HG03521 (cell line): ENCODE measurements around the gene GNA15.
"Not testable (repeated sequence)": the region's sequence is repeated elsewhere in the genome, so short reads cannot be mapped to it uniquely, and the experiment has no call there.

Experiments used
- ATAC-seq: cut with Tn5 transposase; IDR thresholded peaks from one replicate; pipeline ENCODE4 v1.9.1; 2021; ENCODE audit warnings: mild to moderate bottlenecking, moderate library complexity; ENCODE audit not compliant: unreplicated experiment

GNA15 gene

GRCh38 chr19:3148503-3148902 lies 12.7 kb downstream of the GNA15 start:
- no peak for ATAC-seq

DNA sequence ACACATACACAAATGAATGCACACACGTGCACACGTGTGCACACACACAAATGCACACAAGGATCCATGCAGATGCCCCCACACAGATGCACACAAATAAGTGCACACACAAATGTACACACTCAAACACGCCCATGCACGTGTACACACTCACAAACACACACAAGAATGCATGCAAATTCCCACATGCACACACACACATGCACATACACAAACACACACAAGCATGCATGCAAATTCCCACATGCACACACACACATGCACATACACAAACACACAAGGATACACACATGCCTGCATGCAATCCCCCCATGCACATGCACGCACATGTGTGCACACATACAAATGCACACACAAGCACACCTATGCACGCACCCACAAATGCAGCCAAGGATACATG lies 13.3 kb downstream of the GNA15 start:
- no peak for ATAC-seq

- ATAC-seq, result no peak
These were observed 14.0 kb downstream of the GNA15 start for GRCh38 chr19:3149526-3150505.

DNA sequence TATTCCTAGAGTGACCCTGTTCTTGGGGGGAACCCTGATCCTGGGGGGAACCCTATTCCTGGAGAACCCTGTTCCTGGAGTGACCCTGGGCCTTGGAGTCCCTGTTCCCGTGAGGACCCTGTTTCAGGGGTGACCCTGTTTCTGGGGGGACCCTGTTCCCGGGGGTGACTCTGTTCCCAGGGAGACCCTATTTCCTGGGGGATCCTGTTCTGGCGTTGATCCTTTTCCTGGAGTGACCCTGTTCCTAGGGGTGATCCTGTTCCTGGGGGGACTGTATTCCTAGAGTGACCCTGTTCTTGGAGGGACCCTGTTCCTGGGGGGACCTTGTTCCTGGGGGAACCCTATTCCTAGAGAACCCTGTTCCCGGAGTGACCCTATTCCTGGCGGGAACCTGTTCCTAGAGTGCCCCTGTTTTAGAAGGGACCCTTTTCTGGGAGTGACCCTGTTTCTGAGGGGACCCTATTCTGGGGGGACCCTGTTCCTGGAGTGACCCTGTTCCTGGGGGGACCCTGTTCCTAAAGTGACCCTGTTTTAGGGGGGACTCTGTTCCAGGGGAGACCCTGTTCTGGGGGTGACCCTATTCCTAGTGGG lies 15.0 kb downstream of the GNA15 start:
- no peak for ATAC-seq

DNA sequence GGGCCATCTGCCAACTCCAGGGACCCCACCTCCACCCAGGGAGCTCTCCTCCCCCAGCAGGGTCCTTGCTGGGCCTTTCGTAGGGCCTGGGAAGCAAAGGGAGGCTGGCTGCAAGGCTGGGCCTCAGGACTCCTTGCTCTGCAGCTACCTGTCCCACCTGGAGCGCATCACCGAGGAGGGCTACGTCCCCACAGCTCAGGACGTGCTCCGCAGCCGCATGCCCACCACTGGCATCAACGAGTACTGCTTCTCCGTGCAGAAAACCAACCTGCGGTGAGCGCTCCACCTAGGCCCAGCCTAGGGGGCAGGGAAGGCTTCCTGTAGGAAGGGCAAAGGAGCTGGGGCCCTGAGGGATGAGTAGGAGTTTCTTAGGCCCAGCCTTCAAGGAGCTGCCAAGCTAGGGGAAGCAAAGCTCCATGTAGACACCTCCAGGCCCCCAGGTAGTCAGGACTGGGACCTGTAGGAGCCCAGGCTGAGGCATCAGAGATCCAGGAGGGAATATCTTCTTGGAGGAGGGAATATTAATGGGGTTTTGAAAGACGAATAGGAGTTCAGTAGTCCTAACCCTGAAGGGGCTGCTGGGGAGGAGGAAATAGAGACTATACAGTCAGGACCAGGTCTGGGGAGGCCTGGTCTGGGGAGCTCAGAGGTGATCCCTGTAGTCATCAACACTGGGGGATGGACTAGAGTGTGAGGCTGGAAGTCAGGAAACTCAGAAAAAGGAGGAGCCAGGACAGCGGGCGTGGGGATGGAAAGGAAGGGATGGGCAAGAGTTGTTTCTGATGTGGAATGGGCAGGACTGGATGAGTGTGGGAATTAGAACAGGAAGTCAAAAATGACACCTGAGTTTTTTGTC lies 16.0 kb downstream of the GNA15 start:
- ATAC-seq, result no peak

- no peak for ATAC-seq
These were observed 16.6 kb downstream of the GNA15 start for GRCh38 chr19:3152419-3152780.

- ATAC-seq, result no peak
These were observed 17.7 kb downstream of the GNA15 start for GRCh38 chr19:3153286-3154230.

GRCh38 chr19:3154447-3154846 lies 18.6 kb downstream of the GNA15 start:
- ATAC-seq, result not testable (repeated sequence)

DNA sequence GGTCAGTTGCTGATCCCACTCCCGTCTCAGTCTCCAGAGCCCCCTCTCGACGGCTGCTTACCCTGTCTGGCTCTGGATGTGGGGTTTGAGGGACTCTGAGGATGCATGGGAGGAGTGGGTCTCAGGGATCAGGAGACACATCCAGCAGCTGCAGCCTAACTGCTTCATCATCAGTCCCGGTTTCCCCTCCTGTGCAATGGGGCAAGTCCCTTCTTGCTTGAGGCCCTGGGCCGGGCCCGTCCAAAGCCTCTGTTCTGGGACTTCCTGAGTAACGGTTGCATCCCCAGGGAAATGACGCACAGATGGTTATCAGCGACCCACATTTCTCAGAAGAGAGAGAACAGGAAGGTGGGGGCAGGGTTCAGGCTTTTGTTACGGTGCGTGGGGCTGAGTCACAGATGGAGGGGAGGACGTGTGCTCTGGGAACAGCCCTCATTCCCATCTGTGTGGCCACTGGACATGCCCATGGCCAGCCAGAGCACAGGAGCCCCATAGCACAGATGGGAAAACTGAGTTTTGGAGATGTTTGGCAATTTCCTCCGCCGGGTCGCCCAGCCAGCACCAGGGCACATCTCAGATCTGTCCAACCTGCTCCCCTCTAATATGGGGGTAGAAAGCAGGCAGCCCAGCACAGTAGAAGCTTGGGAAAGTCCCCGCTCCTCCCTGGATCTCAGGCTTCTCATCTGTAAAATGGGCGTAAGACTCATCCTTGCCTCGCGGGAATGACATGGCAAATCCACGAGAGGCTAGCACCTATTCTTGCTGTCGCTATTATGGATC lies 19.3 kb downstream of the GNA15 start:
- no peak for ATAC-seq

GRCh38 chr19:3157096-3157845 lies 21.4 kb downstream of the GNA15 start:
- ATAC-seq, result no peak

- ATAC-seq, result no peak
These were observed 23.7 kb downstream of the GNA15 start for GRCh38 chr19:3159565-3159964.

- ATAC-seq, result no peak
These were observed 24.4 kb downstream of the GNA15 start for GRCh38 chr19:3160219-3160618.

DNA sequence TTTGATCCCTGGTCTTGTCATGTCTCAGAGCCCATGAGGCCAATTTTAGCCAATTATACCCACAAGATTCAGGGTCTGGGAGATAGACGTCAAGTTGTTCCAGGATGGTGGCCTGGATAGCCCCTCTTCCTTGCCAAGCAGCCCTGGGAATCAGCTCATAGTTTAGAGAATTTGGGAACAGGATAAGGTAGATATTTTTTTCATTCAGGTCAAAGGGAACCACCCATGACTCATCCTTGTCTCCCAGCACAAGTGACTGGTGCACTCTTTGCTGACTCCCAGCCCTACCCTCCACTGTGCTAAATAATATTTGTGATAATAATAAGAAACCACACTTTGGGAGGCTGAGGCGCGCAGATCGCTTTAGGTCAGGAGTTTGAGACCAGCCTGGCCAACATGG lies 25.6 kb downstream of the GNA15 start:
- no peak for ATAC-seq

DNA sequence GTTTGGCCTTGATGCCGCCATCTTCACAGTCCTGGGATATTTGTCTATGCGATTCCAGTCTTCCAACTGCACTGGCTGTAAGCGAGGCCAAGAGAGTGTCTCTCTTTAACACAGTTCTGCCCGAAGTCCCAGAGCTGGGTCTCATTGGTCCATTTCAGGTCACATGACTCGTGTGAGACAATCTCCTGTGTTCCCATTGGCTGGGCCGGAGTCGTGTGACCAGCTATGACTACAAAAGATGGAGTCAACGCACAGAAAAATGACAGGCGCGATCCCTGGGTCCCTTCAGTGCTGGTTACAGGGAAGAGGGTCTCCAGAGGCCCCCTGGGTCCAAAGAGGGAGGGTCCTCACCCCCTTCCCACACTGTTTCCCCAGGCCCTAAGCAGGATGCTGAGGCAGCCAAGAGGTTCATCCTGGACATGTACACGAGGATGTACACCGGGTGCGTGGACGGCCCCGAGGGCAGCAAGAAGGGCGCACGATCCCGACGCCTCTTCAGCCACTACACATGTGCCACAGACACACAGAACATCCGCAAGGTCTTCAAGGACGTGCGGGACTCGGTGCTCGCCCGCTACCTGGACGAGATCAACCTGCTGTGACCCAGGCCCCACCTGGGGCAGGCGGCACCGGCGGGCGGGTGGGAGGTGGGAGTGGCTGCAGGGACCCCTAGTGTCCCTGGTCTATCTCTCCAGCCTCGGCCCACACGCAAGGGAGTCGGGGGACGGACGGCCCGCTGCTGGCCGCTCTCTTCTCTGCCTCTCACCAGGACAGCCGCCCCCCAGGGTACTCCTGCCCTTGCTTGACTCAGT lies 26.8 kb downstream of the GNA15 start:
- no peak for ATAC-seq

DNA sequence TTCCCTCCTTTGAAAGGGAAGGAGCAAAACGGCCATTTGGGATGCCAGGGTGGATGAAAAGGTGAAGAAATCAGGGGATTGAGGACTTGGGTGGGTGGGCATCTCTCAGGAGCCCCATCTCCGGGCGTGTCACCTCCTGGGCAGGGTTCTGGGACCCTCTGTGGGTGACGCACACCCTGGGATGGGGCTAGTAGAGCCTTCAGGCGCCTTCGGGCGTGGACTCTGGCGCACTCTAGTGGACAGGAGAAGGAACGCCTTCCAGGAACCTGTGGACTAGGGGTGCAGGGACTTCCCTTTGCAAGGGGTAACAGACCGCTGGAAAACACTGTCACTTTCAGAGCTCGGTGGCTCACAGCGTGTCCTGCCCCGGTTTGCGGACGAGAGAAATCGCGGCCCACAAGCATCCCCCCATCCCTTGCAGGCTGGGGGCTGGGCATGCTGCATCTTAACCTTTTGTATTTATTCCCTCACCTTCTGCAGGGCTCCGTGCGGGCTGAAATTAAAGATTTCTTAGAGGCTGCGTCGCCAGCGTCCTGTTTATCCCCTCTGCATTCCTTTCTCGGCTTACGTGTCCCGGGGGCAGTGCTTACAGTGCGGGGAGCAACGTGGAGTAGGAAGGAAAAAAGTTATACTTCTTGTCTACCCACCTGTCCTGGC lies 27.5 kb downstream of the GNA15 start:
- no peak for ATAC-seq

GRCh38 chr19:3163943-3164342 lies 28.1 kb downstream of the GNA15 start:
- ATAC-seq, result no peak

DNA sequence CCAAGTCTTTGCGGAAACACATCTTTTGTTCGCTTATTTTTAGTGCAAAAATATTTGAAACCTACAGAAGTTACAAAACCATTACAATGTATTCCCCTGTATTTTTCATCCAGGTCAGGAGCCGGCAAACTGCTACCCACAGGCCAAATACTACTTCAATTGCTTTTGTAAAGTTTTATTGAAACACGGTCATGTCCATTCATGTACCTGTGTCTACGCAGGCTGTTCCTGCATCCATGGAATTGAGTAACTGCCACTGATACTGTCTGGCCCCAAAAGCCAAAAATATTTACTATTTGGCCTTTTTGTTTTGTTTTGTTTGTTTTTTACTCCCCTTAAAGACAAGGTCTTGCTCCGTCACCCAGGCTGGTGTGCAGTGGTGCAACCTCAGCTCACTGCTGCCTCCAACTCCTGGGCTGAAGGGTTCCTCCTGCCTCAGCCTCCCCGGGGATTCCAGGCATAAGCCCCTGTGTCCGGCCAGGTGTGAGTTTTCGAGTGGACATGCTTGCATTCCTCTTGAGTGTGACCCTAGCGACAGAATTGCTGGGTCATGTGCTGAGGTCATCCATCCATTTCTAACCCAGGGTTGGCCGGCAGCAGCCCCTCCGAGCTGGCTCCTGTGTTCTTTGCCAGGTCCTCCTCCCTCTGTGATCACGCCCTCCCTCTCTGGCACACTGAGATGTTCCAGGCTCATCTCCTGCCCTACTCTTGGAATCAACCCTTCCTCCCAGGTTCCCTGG lies 31.9 kb downstream of the GNA15 start:
- no peak for ATAC-seq
